Right renal cortex interstitium (tissue), 3 donors: ENCODE measurements around the gene CDK3. TPM values are rescaled to one million over a fixed set of nuclear protein-coding genes. Genes with fewer than 3 reads are reported as not detected.

Experiments
- DNase-seq, 3 donors: peaks; one replicate each; pipeline ENCODE4 v3.0.0-alpha.2; 2013; ENCODE audit warnings: low read depth in 3 of 3, low spot score in 2 of 3
- polyA plus RNA-seq, 3 donors: library from polyadenylated mRNA; unstranded; fragments of 120-200 nt; gene quantifications; one replicate each; pipeline ENCODE4 v1.2.1, GENCODE V29; 2013; ENCODE audit not compliant: insufficient read length in 3 of 3

Gene CDK3
- polyA plus RNA-seq, 3 donors: 9.7 to 12.8 (median 10.8) TPM

GRCh38 chr17:76013377-76013932, 12.8 kb downstream of the CDK3 start:
- no peak for DNase-seq

GRCh38 chr17:76014100-76014924, 13.7 kb downstream of the CDK3 start:
- DNase-seq: no peak

GRCh38 chr17:76014925-76015261, 14.2 kb downstream of the CDK3 start:
- no peak for DNase-seq

- no peak for DNase-seq
These were observed 17.1 kb downstream of the CDK3 start for GRCh38 chr17:76017481-76018339.

- no peak for DNase-seq
These were observed 17.7 kb downstream of the CDK3 start for GRCh38 chr17:76018340-76018680.

- DNase-seq: no peak
These were observed 18.1 kb downstream of the CDK3 start for GRCh38 chr17:76018801-76019200.

- no peak for DNase-seq
These were observed 19.3 kb downstream of the CDK3 start for GRCh38 chr17:76019833-76020467.

GRCh38 chr17:76022285-76022684, 21.6 kb downstream of the CDK3 start:
- no peak for DNase-seq

GRCh38 chr17:76022973-76023899, 22.6 kb downstream of the CDK3 start:
- no peak for DNase-seq

- no peak for DNase-seq
These were observed 23.2 kb downstream of the CDK3 start for GRCh38 chr17:76023900-76024237.

- no peak for DNase-seq
These were observed 23.7 kb downstream of the CDK3 start for GRCh38 chr17:76024353-76024752.

- no peak for DNase-seq
These were observed 24.6 kb downstream of the CDK3 start for GRCh38 chr17:76025294-76025693.

GRCh38 chr17:76026714-76027158, 26.1 kb downstream of the CDK3 start:
- DNase-seq: no peak

- no peak for DNase-seq
These were observed 26.6 kb downstream of the CDK3 start, which contains the start of gene EVPL for GRCh38 chr17:76027159-76027839. Gene EVPL, minus strand, starts transcription at chr17:76027306. Its CDS starts 108 bp downstream, at chr17:76027198.

GRCh38 chr17:76032073-76032779, 31.6 kb downstream of the CDK3 start:
- no peak for DNase-seq

- no peak for DNase-seq
These were observed 32.1 kb downstream of the CDK3 start for GRCh38 chr17:76032780-76033108.

- no peak for DNase-seq
These were observed 32.5 kb downstream of the CDK3 start for GRCh38 chr17:76033139-76033538.

- DNase-seq: no peak
These were observed 34.0 kb downstream of the CDK3 start for GRCh38 chr17:76034428-76035350.
